Astrocyte (in vitro differentiated cells and primary cell): Measurements from ENCODE around the gene PRKCB.

Experiments
- CTCF ChIP-seq: IDR thresholded peaks from 2 replicates; pipeline ENCODE4 v1.5.1; 2011; ENCODE audit warnings: low read depth, mild to moderate bottlenecking, inconsistent platforms, low read length, moderate library complexity; ENCODE audit not compliant: insufficient read depth
- EZH2 ChIP-seq: IDR thresholded peaks from 2 replicates; pipeline ENCODE4 v1.6.1; 2012; ENCODE audit warnings: mild to moderate bottlenecking, low read length, inconsistent platforms; ENCODE audit not compliant: insufficient read depth

GRCh38 chr16:24214992-24215391 lies 379.2 kb downstream of the PRKCB start:
- TF ChIP-seq CTCF = no peak
- no peak for TF ChIP-seq EZH2
